K562 (cell line): ENCODE data around the gene SULT2B1. TPM values are rescaled to one million over a fixed set of nuclear protein-coding genes. Genes with fewer than 3 reads are reported as not detected.

Source experiments
- ATAC-seq: fragments of 200-7000 bp; cut with Tn5 transposase; 3 replicates; pipeline ENCODE4 v1.9.1; 2020; ENCODE audit warnings: moderate library complexity
- BruUV-seq: library from RNA; stranded (reverse); fragments of 400-500 nt; replicated peaks from 2 replicates; lab custom pipeline; 2021; lab: Mats Ljungman, UMichigan
- CTCF ChIA-PET: fragments of 300-600 bp; formaldehyde crosslinking; extraction: SDS; loops from one replicate; lab custom pipeline; 2021; ENCODE audit warnings: low intra/inter-chr PET ratio; lab: Yijun Ruan, JAX
- POLR2A ChIA-PET: fragments of 300-600, 350-650 bp; sonication (Branson Sonifier 250); formaldehyde crosslinking; extraction: SDS; loops from one replicate; lab custom pipeline; 2021; ENCODE audit warnings: antibody characterized with exemption, inconsistent platforms; lab: Yijun Ruan, JAX
- DNase-seq, 4 experiments: peaks; one replicate each; pipeline versions ENCODE4 v3.0.0 to v3.0.0-alpha.2; 2011 to 2018; ENCODE audit warnings: low spot score in 3 of 4, mixed read lengths in 3 of 4; ENCODE audit errors: extremely low read depth in 1 of 4
- FAIRE-seq: peaks from 2 replicates; lab custom pipeline; 2011; peaks lifted over from hg19 to GRCh38; lab: Jason Lieb, UNC
- H2AFZ ChIP-seq: 2 replicates; pipeline ENCODE4 v1.6.0; 2011; ENCODE audit warnings: low read depth, low read length, control low read depth, inconsistent platforms
- H3K27ac ChIP-seq: fragments of 200-600 bp; 3 replicates; pipeline ENCODE4 v1.8.0; 2011; ENCODE audit warnings: low read depth, mild to moderate bottlenecking, control low read depth, inconsistent platforms, low read length, moderate library complexity, mixed read lengths; ENCODE audit errors: extremely low read depth
- H3K27me3 ChIP-seq, 2 experiments: fragments of 300-600 bp in 1 of 2; 2 replicates in 1 of 2; 3 replicates in 1 of 2; pipeline versions ENCODE4 v1.6.0 to v1.8.0; 2011; ENCODE audit warnings: inconsistent platforms in 2 of 2, low read length in 2 of 2, mild to moderate bottlenecking in 1 of 2, mixed read lengths in 1 of 2, moderate library complexity in 1 of 2; ENCODE audit not compliant: control insufficient read depth in 2 of 2, insufficient read depth in 2 of 2
- H3K36me3 ChIP-seq: fragments of 300-600 bp; 3 replicates; pipeline ENCODE4 v1.8.0; 2011; ENCODE audit warnings: mild to moderate bottlenecking, low read length, inconsistent platforms; ENCODE audit not compliant: control insufficient read depth, insufficient read depth
- H3K4me1 ChIP-seq, 2 experiments: fragments of 200-600 bp in 1 of 2; replicated peaks in 1 of 2; 2 replicates in 1 of 2; 3 replicates in 1 of 2; pipeline versions ENCODE4 v1.5.1 to v1.8.0; 2011; ENCODE audit warnings: inconsistent platforms in 2 of 2, low read length in 2 of 2, mild to moderate bottlenecking in 1 of 2, mixed read lengths in 1 of 2, moderate library complexity in 1 of 2; ENCODE audit not compliant: control insufficient read depth in 2 of 2, insufficient read depth in 2 of 2
- H3K4me2 ChIP-seq: 2 replicates; pipeline ENCODE4 v1.6.1; 2011; ENCODE audit warnings: low read length, control low read depth, inconsistent platforms, mixed read lengths; ENCODE audit not compliant: insufficient read depth
- H3K4me3 ChIP-seq: fragments of 200-600 bp; sonication (generic), shearing (Covaris generic); 2 replicates; pipeline ENCODE4 v1.5.1; 2016; ENCODE audit warnings: control low read depth, inconsistent platforms
- H3K79me2 ChIP-seq: fragments of 200-600 bp; 3 replicates; pipeline ENCODE4 v1.8.0; 2011; ENCODE audit warnings: low read length, inconsistent platforms; ENCODE audit not compliant: control insufficient read depth, insufficient read depth
- H3K9ac ChIP-seq, 2 experiments: 2 replicates each; pipeline versions ENCODE4 v1.6.0 to v1.6.1; 2011; ENCODE audit warnings: low read depth in 2 of 2, low read length in 2 of 2, control low read depth in 1 of 2, inconsistent platforms in 1 of 2, mild to moderate bottlenecking in 1 of 2, mixed read lengths in 1 of 2; ENCODE audit not compliant: insufficient read depth in 1 of 2
- H3K9me1 ChIP-seq: one replicate; pipeline ENCODE4 v1.6.0; 2011; ENCODE audit warnings: inconsistent platforms, mild to moderate bottlenecking, low read length, moderate library complexity; ENCODE audit not compliant: control insufficient read depth, insufficient read depth
- H3K9me3 ChIP-seq: replicated peaks from 2 replicates; pipeline ENCODE4 v1.5.1; 2011; ENCODE audit warnings: low read depth, low read length, inconsistent platforms; ENCODE audit not compliant: control insufficient read depth, insufficient read depth
- H4K20me1 ChIP-seq: replicated peaks from 2 replicates; pipeline ENCODE4 v1.6.1; 2011; ENCODE audit warnings: low read length, inconsistent platforms, mixed read lengths; ENCODE audit not compliant: control insufficient read depth, insufficient read depth
- FIP1L1 ChIP-seq: fragments of 200-400 bp; formaldehyde crosslinking; IDR thresholded peaks from 2 replicates; pipeline ENCODE4 v1.6.1; 2018; ENCODE audit warnings: mild to moderate bottlenecking, low read depth, low read length; ENCODE audit not compliant: poor library complexity, severe bottlenecking
- MEF2D ChIP-seq: conservative IDR thresholded peaks from 2 replicates; pipeline ENCODE4 v1.6.1; 2016; ENCODE audit warnings: low read depth, missing genetic modification characterization, missing compliant biosample characterization
- MLLT1 ChIP-seq, 2 experiments: fragments of 450-650 bp; IDR thresholded peaks; 2 replicates each; pipeline ENCODE4 v1.6.1; 2016
- POLR2G ChIP-seq: fragments of 200-400 bp; formaldehyde crosslinking; IDR thresholded peaks from 2 replicates; pipeline ENCODE4 v1.6.1; 2017; ENCODE audit warnings: low read depth, mild to moderate bottlenecking, antibody characterized with exemption, low read length, moderate library complexity
- RBM22 ChIP-seq: fragments of 200-400 bp; formaldehyde crosslinking; IDR thresholded peaks from 2 replicates; pipeline ENCODE4 v1.6.1; 2018; ENCODE audit warnings: low read length, low read depth; ENCODE audit not compliant: poor library complexity, severe bottlenecking
- SMAD4 ChIP-seq: fragments of 250-450 bp; sonication (Bioruptor Pico); conservative IDR thresholded peaks from 2 replicates; pipeline ENCODE4 v1.8.0; 2021; ENCODE audit warnings: inconsistent platforms, mild to moderate bottlenecking, moderate library complexity
- SMARCB1 ChIP-seq: IDR thresholded peaks from 2 replicates; pipeline ENCODE4 v1.6.1; 2011; ENCODE audit warnings: improper control_type of control experiment, low read depth; ENCODE audit not compliant: insufficient read length
- ZBTB33 ChIP-seq: sonication (generic); formaldehyde crosslinking; IDR thresholded peaks from 2 replicates; pipeline ENCODE4 v1.8.1; 2023; ENCODE audit warnings: mild to moderate bottlenecking, missing genetic modification reagents
- WGBS: fragments of 100-300 bp; shearing (Covaris generic); methylation state at CpG from one replicate; pipeline ENCODE4 v1.1.6; 2016; ENCODE audit warnings: low coverage, mixed read lengths; ENCODE audit not compliant: insufficient coverage; ENCODE audit errors: missing lambda C conversion rate; 5-methylcytosine and 5-hydroxymethylcytosine counted together
- in situ Hi-C: fragments of 300-500 bp; cut with MboI; formaldehyde crosslinking; loops from 4 replicates; pipeline ENCODE4 v1.15.0; 2018; ENCODE audit warnings: inconsistent platforms, mixed read lengths
- intact Hi-C: fragments of 100-400 bp; cut with micrococcal nuclease; formaldehyde crosslinking; loops from 2 replicates; pipeline ENCODE4 v1.14.2; 2022
- polyA plus RNA-seq, 8 experiments: library from polyadenylated mRNA; depleted of rRNA in 4 of 8; stranded (reverse) in 5 of 8; unstranded in 3 of 8; fragments of >200 nt; fragmentation: Nextera tagmentation in 2 of 8; fragmentation: Illumina TruSeq in 1 of 8; extraction: Ambion mirVana in 2 of 8; extraction: Trizol in 1 of 8; gene quantifications; 2 replicates each; pipeline versions ENCODE4 v1.2.1 to v1.2.3, GENCODE V29; 2011 to 2014; ENCODE audit warnings: inconsistent platforms in 1 of 8, missing spikeins in 1 of 8
- total RNA-seq, 7 experiments: library from RNA; depleted of rRNA in 6 of 7; stranded (reverse); fragments of >200 nt in 6 of 7; fragmentation: Illumina TruSeq in 2 of 7; extraction: Trizol in 2 of 7; gene quantifications; 2 replicates each; pipeline versions ENCODE4 v1.2.1 to v1.2.3, GENCODE V29; 2011 to 2021; ENCODE audit warnings: low replicate concordance in 1 of 7

Gene SULT2B1
- total and polyA plus RNA-seq, 9 of the 15 experiments (the other 6 are each of a cell fraction or from before 2014, with no cell fraction given) = 0.09 to 0.62 (median 0.22) TPM; not detected in 2

GRCh38 chr19:48611872-48612271 is 59.9 kb downstream of the SULT2B1 start (continued):
- TF ChIP-seq MLLT1 (IDR thresholded peaks at IDR 0.05) (no peak), MEF2D (tag) (no peak), SMAD4 (CRISPR knock-in tag) (no peak)

- intact Hi-C loops (no loop called here), in situ Hi-C loops (no loop called here)
- DNase-seq = no peak
- H3K4me2 ChIP-seq = no peak overlapping the region
- peaks cover 36% of the 10 kb centered on the region; the same call in 2 of the 3 replicates for H3K36me3 ChIP-seq
- no peak overlapping the region for H2AFZ ChIP-seq
- 77% methylated on average over 27 of the region's 39 CpGs for WGBS
- peak overlapping the region in 1 of 2 experiments; percentile 62; a peak in 1 of 4 replicates for H3K9ac ChIP-seq
- CTCF ChIA-PET = no interaction called here
- no TSS peak for BruUV-seq
- TF ChIP-seq POLR2G (peak; percentile 53), ZBTB33 (CRISPR knock-in tag) (peak; percentile 83), RBM22 (peak; percentile 50), FIP1L1 (peak; percentile 44), SMARCB1 (no peak)
- H3K27me3 ChIP-seq = no peaks in the 10 kb centered on the region
- no peaks in the 10 kb centered on the region for H3K9me3 ChIP-seq
- H3K4me3 ChIP-seq = no peak overlapping the region
- peaks cover 26% of the 10 kb centered on the region for H3K79me2 ChIP-seq
- no peak; the same call in 2 of the 3 replicates for ATAC-seq
- POLR2A ChIA-PET = interaction anchor here (0.7 to 1.4 kb wide), 4 partner anchors 8 to 352 kb away, joined by 3 to 4 read pairs (median 4); partner anchors contain the start of gene FTL
- FAIRE-seq = no peak
- H3K27ac ChIP-seq = no peak overlapping the region
- H3K9me1 ChIP-seq = peaks cover 11% of the 10 kb centered on the region
- peaks cover 21 to 60% of the 10 kb centered on the region in 2 experiments; a peak in 4 of 5 replicates for H3K4me1 ChIP-seq
- peaks cover 35% of the 10 kb centered on the region for H4K20me1 ChIP-seq
Measured at GRCh38 chr19:48613024-48613851, 61.3 kb downstream of the SULT2B1 start.
